Measurements from ENCODE around the gene MACO1.

MACO1 gene

DNA sequence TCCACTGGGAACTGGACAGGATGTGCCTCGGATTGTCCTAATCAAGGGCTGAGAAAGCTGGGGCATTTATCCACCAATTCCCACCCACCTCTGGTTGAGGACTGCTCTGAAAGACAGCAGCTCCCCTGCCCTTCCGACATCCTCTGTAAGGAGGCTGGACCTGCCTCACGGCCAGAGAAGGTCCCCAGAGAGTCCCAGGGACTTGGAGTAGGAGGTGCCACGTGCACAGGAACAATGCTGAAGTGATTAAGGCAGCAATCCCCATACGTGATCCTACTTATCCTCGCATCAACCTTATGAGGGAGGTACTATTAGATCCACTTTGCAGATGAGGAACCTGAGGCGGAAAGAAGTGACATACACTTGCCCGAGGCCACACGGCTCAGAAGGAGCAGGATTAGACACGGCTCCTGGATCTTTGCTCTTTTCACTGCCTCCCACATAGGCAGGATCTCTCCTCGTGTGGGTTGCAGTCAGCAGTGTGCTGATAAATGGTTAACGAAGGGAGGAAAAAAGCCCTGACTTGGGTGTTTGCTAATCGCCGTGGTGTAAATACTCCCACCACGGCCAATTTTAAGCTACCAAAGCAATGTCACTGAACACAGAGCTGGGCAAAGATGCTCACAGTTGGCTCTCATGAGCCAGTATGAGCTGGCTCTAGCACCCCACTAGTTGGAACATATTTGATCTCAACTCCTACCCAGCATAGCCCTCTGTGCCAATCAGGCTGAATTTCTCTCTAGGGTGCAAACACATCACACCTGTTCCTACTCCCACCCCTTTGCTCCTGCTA, 94.1 kb downstream of the MACO1 start:
- no peak for DNase-seq (ENCODE audit: low read depth in 2 of 2)

GRCh38 chr1:25525361-25525688, 94.6 kb downstream of the MACO1 start:
- DNase-seq (ENCODE audit: low read depth in 2 of 2): no peak

- DNase-seq (ENCODE audit: low read depth in 2 of 2): no peak
These were observed 96.1 kb downstream of the MACO1 start for GRCh38 chr1:25526753-25527152.

DNA sequence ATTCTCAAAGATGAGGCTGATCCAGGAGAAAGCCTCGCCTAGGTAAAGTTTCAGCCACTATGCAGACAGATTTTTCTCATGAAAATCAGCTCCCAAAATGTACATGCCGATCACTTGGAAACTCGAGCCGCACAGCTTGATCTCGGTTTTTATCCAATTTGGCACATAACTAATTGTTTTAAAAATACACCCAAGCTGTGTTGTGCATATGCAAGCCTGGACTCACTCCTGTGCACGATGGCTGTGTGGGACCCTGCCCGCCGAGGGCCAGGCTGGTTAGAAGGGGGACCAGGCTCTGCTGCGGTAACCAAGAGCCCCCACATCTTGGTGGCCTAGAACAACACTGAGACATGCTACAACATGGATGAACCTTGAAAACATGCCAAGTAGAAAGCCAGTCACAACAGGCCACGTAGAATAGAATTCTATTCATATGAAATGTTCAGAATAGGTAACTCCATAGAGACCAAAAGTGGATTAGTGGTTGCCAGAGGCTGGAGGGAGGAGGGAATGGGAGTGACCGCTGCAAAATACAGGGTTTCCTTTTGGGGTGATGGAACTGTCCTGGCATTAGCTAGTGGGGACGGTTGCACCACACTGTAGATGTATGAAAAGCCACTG, 96.6 kb downstream of the MACO1 start:
- DNase-seq (ENCODE audit: low read depth in 2 of 2): no peak

DNA sequence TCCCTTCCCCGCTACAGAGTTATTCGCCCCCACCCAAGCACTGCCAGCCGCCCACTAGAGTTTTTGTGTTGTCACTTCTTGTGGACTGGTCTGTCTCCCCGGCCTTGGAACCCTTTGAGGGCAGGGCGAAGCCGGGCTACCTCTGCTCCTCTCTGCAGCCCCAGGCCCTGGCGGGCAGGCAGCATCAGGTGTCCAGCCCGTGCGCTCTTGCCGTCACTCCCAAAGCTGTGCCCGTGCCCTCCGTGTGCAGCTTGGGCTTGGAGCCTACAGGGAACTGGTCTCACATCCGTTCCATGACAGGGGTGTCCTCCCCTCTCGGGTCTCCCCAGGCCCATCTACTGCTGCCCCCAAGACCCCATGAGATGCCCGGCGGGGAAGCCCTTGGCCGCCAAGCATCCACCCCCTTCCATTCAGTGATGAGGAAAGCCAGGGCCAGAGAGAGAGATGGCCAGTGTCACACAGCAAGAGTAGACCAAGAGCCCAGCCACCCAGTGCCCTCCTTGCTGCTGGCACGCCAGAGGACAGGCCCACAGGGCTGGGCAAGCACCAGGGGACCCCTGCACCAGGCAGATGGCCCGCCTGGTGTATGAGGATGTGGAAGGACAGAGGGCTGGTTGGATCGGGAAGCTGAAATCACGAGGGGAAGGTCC, 97.4 kb downstream of the MACO1 start:
- no peak for DNase-seq (ENCODE audit: low read depth in 2 of 2)

GRCh38 chr1:25528881-25529517, 98.3 kb downstream of the MACO1 start:
- no peak for DNase-seq (ENCODE audit: low read depth in 2 of 2)

- DNase-seq (ENCODE audit: low read depth in 2 of 2): no peak
These were observed 99.0 kb downstream of the MACO1 start for GRCh38 chr1:25529518-25530185.

GRCh38 chr1:25530186-25531081, 99.7 kb downstream of the MACO1 start:
- DNase-seq (ENCODE audit: low read depth in 2 of 2): no peak

- no peak for DNase-seq (ENCODE audit: low read depth in 2 of 2)
These were observed 100.4 kb downstream of the MACO1 start for GRCh38 chr1:25531082-25531461.

- no peak for DNase-seq (ENCODE audit: low read depth in 2 of 2)
These were observed 102.3 kb downstream of the MACO1 start for GRCh38 chr1:25532970-25533369.

GRCh38 chr1:25533775-25534409, 103.2 kb downstream of the MACO1 start:
- DNase-seq (ENCODE audit: low read depth in 2 of 2): no peak

DNA sequence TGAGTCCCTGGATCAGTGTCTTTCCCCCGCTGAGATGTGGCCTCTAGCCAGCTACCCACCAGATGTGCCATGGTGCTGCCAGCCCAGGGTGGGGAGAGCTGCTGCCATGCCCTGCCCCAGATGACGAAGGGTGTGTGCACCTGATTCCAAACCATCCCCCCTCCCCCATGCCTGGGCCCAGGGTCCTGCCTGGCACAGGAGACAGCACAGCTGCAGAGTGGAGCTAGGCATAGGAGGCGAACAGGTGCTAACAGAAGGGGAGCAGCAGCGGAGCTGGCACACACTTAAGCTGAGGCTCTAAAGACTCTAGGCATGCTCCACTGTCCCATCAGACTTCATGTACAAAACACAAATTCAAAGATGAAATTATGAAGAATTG, 103.7 kb downstream of the MACO1 start:
- no peak for DNase-seq (ENCODE audit: low read depth in 2 of 2)

- DNase-seq (ENCODE audit: low read depth in 2 of 2): no peak
These were observed 105.4 kb downstream of the MACO1 start for GRCh38 chr1:25536124-25536523.

GRCh38 chr1:25537153-25537831, 106.6 kb downstream of the MACO1 start:
- no peak for DNase-seq (ENCODE audit: low read depth in 2 of 2)

DNA sequence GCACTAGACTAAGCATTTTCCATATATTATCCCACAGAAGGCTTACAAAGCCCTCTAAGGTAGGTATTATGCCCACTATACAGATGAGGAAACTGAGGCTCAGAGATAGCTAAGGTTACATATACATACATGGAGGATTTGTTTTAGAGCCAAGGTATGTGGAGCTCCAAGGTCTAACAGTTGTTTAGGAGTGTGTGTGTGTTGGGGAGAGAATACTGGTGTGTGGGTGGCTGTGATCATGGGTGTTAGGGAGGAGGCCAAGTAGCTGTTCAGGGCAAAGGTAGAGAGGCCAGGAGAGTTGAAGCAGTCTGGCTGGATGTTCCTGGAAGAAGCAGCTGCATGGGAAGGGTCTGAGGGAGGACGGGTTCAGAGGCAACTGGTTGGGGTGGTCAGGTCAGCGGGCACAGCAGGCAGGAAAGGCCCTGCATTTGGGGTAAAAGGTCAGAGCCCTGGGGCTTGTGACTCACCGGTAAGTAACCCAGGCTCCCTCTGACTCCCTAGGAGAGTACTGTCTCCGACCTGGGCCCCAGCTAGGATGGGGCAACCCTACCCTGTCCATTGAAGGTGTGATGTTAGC, 107.6 kb downstream of the MACO1 start:
- DNase-seq (ENCODE audit: low read depth in 2 of 2): no peak

GRCh38 chr1:25540750-25541342, 110.1 kb downstream of the MACO1 start:
- DNase-seq (ENCODE audit: low read depth in 2 of 2): no peak

GRCh38 chr1:25541425-25541824, 110.7 kb downstream of the MACO1 start:
- DNase-seq (ENCODE audit: low read depth in 2 of 2): no peak

GRCh38 chr1:25541889-25542658, 111.4 kb downstream of the MACO1 start:
- DNase-seq (ENCODE audit: low read depth in 2 of 2): no peak

DNA sequence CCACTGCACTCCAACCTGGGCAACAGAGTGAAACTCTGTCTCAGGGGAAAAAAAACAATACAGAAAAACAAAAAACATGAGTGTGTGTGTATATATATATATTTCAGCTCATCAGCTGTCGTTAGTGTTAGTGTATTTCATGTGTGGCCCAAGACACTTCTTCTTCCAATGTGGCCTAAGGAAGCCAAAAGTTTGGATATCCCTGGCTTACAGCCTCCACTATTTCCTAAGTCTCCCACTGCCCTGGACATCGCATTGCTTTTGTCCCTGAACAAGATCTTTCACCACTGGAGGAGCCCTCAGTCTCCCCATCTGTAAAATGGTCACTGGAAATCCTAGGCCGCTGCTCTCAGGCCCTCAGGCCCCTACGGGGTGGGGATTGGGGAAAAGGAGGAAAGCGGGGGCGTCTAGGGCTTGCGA, 112.3 kb downstream of the MACO1 start:
- no peak for DNase-seq (ENCODE audit: low read depth in 2 of 2)

All from stimulated activated CD8-positive, alpha-beta memory T cell treated with anti-CD3 and anti-CD28 coated beads, Interleukin-2, amount 100 ng/mL, for 1 hour (primary cell).